OCI-LY7 (cell line): Measurements from ENCODE around the gene MSH3. TPM values are rescaled to one million over a fixed set of nuclear protein-coding genes. Genes with fewer than 3 reads are reported as not detected.

ENCODE experiments used
- BruUV-seq: library from RNA; stranded (reverse); fragments of 400-500 nt; replicated peaks from 2 replicates; lab custom pipeline; 2021; lab: Mats Ljungman, UMichigan
- CTCF ChIA-PET: fragments of 300-600 bp; sonication (Branson Sonifier 250); formaldehyde crosslinking; loops from one replicate; lab custom pipeline; 2022; ENCODE audit warnings: antibody characterized with exemption; ENCODE audit not compliant: unreplicated experiment; lab: Charles Lee
- POLR2A ChIA-PET: fragments of 300-600 bp; sonication (Branson Sonifier 250); formaldehyde crosslinking; loops from one replicate; lab custom pipeline; 2022; ENCODE audit warnings: antibody characterized with exemption; lab: Charles Lee
- DNase-seq: peaks from one replicate; pipeline ENCODE4 v3.0.0-alpha.2; 2015; ENCODE audit warnings: low spot score
- H2AFZ ChIP-seq: fragments of 200-600 bp; sonication (generic), shearing (Covaris generic); 2 replicates; pipeline ENCODE4 v1.6.1; 2014; ENCODE audit warnings: mild to moderate bottlenecking, antibody characterized with exemption, low read length, moderate library complexity
- H3K27ac ChIP-seq: fragments of 200-600 bp; sonication (generic); 2 replicates; pipeline ENCODE4 v1.5.1; 2014; ENCODE audit warnings: mixed run types, low read depth, mild to moderate bottlenecking, moderate library complexity, low read length, inconsistent platforms; ENCODE audit not compliant: poor library complexity, severe bottlenecking
- H3K36me3 ChIP-seq: fragments of 200-600 bp; sonication (generic); 2 replicates; pipeline ENCODE4 v1.6.1; 2014; ENCODE audit warnings: mild to moderate bottlenecking, antibody characterized with exemption, low read length, moderate library complexity, mixed read lengths; ENCODE audit not compliant: insufficient read depth
- H3K4me1 ChIP-seq: fragments of 200-600 bp; sonication (generic); 2 replicates; pipeline ENCODE4 v1.5.1; 2014; ENCODE audit warnings: mild to moderate bottlenecking, low read length; ENCODE audit not compliant: insufficient read depth, poor library complexity, severe bottlenecking
- H3K4me2 ChIP-seq: fragments of 200-600 bp; sonication (generic); 2 replicates; pipeline ENCODE4 v1.6.1; 2014; ENCODE audit warnings: mild to moderate bottlenecking, low read length
- H3K4me3 ChIP-seq: fragments of 200-600 bp; sonication (generic); 2 replicates; pipeline ENCODE4 v1.5.1; 2014; ENCODE audit warnings: mild to moderate bottlenecking, low read depth, low read length; ENCODE audit not compliant: poor library complexity, severe bottlenecking
- H3K79me2 ChIP-seq: fragments of 200-600 bp; sonication (generic); 2 replicates; pipeline ENCODE4 v1.6.1; 2016; ENCODE audit warnings: low read depth, mild to moderate bottlenecking, low read length, moderate library complexity, mixed read lengths; ENCODE audit not compliant: insufficient read depth
- H3K9me2 ChIP-seq: fragments of 200-600 bp; sonication (generic); 2 replicates; pipeline ENCODE4 v1.6.1; 2016; ENCODE audit warnings: mild to moderate bottlenecking, low read length, mixed read lengths; ENCODE audit not compliant: insufficient read depth
- H3K9me3 ChIP-seq: fragments of 200-600 bp; sonication (generic); 2 replicates; pipeline ENCODE4 v1.6.1; 2014; ENCODE audit warnings: mild to moderate bottlenecking, mixed run types, low read length, mixed read lengths
- H4K20me1 ChIP-seq: fragments of 200-600 bp; sonication (generic); 2 replicates; pipeline ENCODE4 v1.6.1; 2014; ENCODE audit warnings: mild to moderate bottlenecking, antibody characterized with exemption, low read length, moderate library complexity, mixed read lengths; ENCODE audit not compliant: insufficient read depth
- CTCF ChIP-seq: fragments of 200-600 bp; sonication (generic); conservative IDR thresholded peaks from 2 replicates; pipeline ENCODE4 v1.5.1; 2014; ENCODE audit warnings: mild to moderate bottlenecking, antibody characterized with exemption, low read length, moderate library complexity, mixed read lengths
- EZH2phosphoT487 ChIP-seq: fragments of 200-600 bp; sonication (generic); IDR thresholded peaks from 2 replicates; pipeline ENCODE4 v1.6.1; 2018; ENCODE audit warnings: low read depth, borderline replicate concordance, mild to moderate bottlenecking, mixed run types, antibody characterized with exemption, low read length, moderate library complexity, mixed read lengths
- intact Hi-C: fragments of 100-400 bp; cut with micrococcal nuclease; formaldehyde crosslinking; loops from one replicate; pipeline ENCODE4 v1.10.0; 2022; ENCODE audit not compliant: unreplicated experiment
- total RNA-seq, 2 experiments: library from RNA; depleted of rRNA in 1 of 2; stranded (reverse); fragments of >200 nt in 1 of 2; shearing (Covaris generic) in 1 of 2; gene quantifications; 2 replicates each; pipeline ENCODE4 v1.2.3, GENCODE V29; 2014 to 2022

The MSH3 gene
- total RNA-seq, 2 experiments from 2014 or later = 15.4 to 28.3 TPM

- H4K20me1 ChIP-seq = no peaks in the 10 kb centered on the region
- no peaks in the 10 kb centered on the region for H3K79me2 ChIP-seq
- intact Hi-C loops = no loop called here
- H3K9me3 ChIP-seq = no peaks in the 10 kb centered on the region
- H3K4me3 ChIP-seq = no peak overlapping the region
- no peak overlapping the region for H3K27ac ChIP-seq
- POLR2A ChIA-PET = no interaction called here
- no peak overlapping the region for H3K4me2 ChIP-seq
- BruUV-seq = no TSS peak
- TF ChIP-seq CTCF (no peak), EZH2phosphoT487 (no peak)
- H3K4me1 ChIP-seq = no peaks in the 10 kb centered on the region
- no peak overlapping the region for H2AFZ ChIP-seq
- CTCF ChIA-PET = no interaction called here
- peaks cover 93% of the 10 kb centered on the region for H3K36me3 ChIP-seq
- H3K9me2 ChIP-seq = no peaks in the 10 kb centered on the region
- no peak for DNase-seq
Measured at GRCh38 chr5:80747922-80748321, 93.5 kb downstream of the MSH3 start.

GRCh38 chr5:80752427-80752826, 98.0 kb downstream of the MSH3 start:
- Histone ChIP-seq H3K27ac (no peak overlapping the region), H3K79me2 (no peaks in the 10 kb centered on the region), H3K4me3 (no peak overlapping the region), H3K4me1 (peaks cover 16% of the 10 kb centered on the region), H2AFZ (no peak overlapping the region), H3K36me3 (peaks cover 58% of the 10 kb centered on the region), H3K9me2 (no peaks in the 10 kb centered on the region), H4K20me1 (no peaks in the 10 kb centered on the region; the same call in 1 of the 2 replicates), H3K4me2 (no peak overlapping the region), H3K9me3 (no peaks in the 10 kb centered on the region)
- DNase-seq = no peak
- BruUV-seq = no TSS peak
- ChIA-PET POLR2A (no interaction called here), CTCF (no interaction called here)
- intact Hi-C loops = no loop called here
- TF ChIP-seq CTCF (no peak), EZH2phosphoT487 (no peak)

- TF ChIP-seq EZH2phosphoT487 (no peak), CTCF (no peak)
- intact Hi-C loops = no loop called here
- CTCF ChIA-PET = no interaction called here
Measured at GRCh38 chr5:80753712-80754111, 99.3 kb downstream of the MSH3 start.

More at GRCh38 chr5:80753712-80754111, 99.3 kb downstream of the MSH3 start:
- BruUV-seq = no TSS peak
- Histone ChIP-seq H3K79me2 (no peaks in the 10 kb centered on the region), H3K36me3 (peaks cover 46% of the 10 kb centered on the region), H3K9me2 (no peaks in the 10 kb centered on the region), H4K20me1 (no peaks in the 10 kb centered on the region; the same call in 1 of the 2 replicates), H3K9me3 (no peaks in the 10 kb centered on the region), H3K4me1 (peaks cover 16% of the 10 kb centered on the region), H2AFZ (no peak overlapping the region), H3K27ac (no peak overlapping the region), H3K4me3 (no peak overlapping the region), H3K4me2 (no peak overlapping the region)
- POLR2A ChIA-PET = no interaction called here
- no peak for DNase-seq
